Measurements from ENCODE around the gene KIF16B.

KIF16B gene

GRCh38 chr20:16222859-16223411 is 350.3 kb downstream of the KIF16B start (continued):
- TF ChIP-seq ZNF350 (tag by site-specific recombination; IDR thresholded peaks at IDR 0.05) (no peak), ZNF555 (tag by site-specific recombination; conservative IDR thresholded peaks at IDR 0.05) (peak; percentile 29)
- TF ChIP-seq, protein P1, sequence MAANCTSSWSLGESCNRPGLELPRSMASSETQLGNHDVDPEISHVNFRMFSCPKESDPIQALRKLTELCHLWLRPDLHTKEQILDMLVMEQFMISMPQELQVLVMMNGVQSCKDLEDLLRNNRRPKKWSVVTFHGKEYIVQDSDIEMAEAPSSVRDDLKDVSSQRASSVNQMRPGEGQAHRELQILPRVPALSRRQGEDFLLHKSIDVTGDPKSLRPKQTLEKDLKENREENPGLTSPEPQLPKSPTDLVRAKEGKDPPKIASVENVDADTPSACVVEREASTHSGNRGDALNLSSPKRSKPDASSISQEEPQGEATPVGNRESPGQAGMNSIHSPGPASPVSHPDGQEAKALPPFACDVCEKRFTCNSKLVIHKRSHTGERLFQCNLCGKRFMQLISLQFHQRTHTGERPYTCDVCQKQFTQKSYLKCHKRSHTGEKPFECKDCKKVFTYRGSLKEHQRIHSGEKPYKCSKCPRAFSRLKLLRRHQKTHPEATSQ (tag by site-specific recombination; IDR thresholded peaks at IDR 0.05): no peak

All from HEK293 (cell line).